ENCODE data around the gene ARMH1. TPM values are rescaled to one million over a fixed set of nuclear protein-coding genes. Genes with fewer than 3 reads are reported as not detected.
A peak's percentile ranks its signal among the peaks of the same experiment; 100 is the strongest.

The ARMH1 gene
- total RNA-seq, 1 experiment from 2014 or later, result 0.65 TPM

- Mint-ChIP-seq H3K27me3 (ENCODE audit: insufficient read depth, unreplicated experiment) (no peaks in the 10 kb centered on the region), H3K9me3 (ENCODE audit: unreplicated experiment) (no peaks in the 10 kb centered on the region), H3K27ac (ENCODE audit: low read depth, unreplicated experiment) (no peak overlapping the region), H3K36me3 (ENCODE audit: insufficient read depth, unreplicated experiment) (peaks cover 12% of the 10 kb centered on the region), H3K4me1 (ENCODE audit: insufficient read depth, unreplicated experiment) (peaks cover 25% of the 10 kb centered on the region), H3K4me3 (ENCODE audit: unreplicated experiment) (no peak overlapping the region)
- CTCF ChIA-PET, result interaction anchor here (0.5 to 7.7 kb wide), 6 partner anchors 9 to 501 kb away, joined by 3 to 75 read pairs (median 4); partner anchors contain the start of gene RNU5D-1
- POLR2A ChIA-PET, result interaction anchor here (1.0 to 6.8 kb wide), 4 partner anchors 13 to 268 kb away, joined by 3 to 182 read pairs (median 6); partner anchors contain the start of genes ARMH1, EIF2B3, RNU5D-1 and RPS8
- no peak for DNase-seq (ENCODE audit: unreplicated experiment)
- BruUV-seq (replicated peaks), result no TSS peak
- intact Hi-C loops (cut with micrococcal nuclease), result no loop called here
- no peak for TF ChIP-seq CTCF (IDR thresholded peaks at IDR 0.05; ENCODE audit: unreplicated experiment)
Measured at GRCh38 chr1:44718091-44718490, 43.6 kb downstream of the ARMH1 start.

DNA sequence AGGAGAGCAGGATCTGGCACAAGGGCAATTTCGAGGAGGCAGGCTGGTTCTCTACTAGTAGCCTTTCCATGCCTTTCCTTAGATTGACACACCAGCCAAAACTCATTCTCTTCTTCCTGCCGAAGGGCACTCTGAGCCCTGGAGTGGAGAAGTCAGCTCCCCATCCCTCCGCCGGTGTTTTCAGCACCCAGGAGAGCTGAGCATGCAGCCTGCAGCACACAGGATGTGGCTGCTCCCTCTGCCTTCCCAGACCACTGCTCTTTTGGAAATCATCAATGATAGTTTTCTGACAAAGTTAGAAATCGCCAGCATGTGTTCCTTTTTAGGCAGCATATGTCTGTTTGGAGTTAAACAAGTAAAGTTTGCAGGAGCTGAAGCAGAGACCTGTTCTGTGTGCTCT, 44.8 kb downstream of the ARMH1 start:
- POLR2A ChIA-PET, result interaction anchor here (0.7 to 6.8 kb wide), 3 partner anchors 12 to 267 kb away, joined by 3 to 182 read pairs (median 3); partner anchors contain the start of genes EIF2B3 and RNU5D-1
- H3K27ac Mint-ChIP-seq (ENCODE audit: low read depth, unreplicated experiment), result no peak overlapping the region
- no peak for TF ChIP-seq CTCF (IDR thresholded peaks at IDR 0.05; ENCODE audit: unreplicated experiment)
- no peaks in the 10 kb centered on the region for H3K27me3 Mint-ChIP-seq (ENCODE audit: insufficient read depth, unreplicated experiment)
- no TSS peak for BruUV-seq (replicated peaks)
- no peak overlapping the region for H3K4me3 Mint-ChIP-seq (ENCODE audit: unreplicated experiment)
- intact Hi-C loops (cut with micrococcal nuclease), result no loop called here
- DNase-seq (ENCODE audit: unreplicated experiment), result no peak
- peaks cover 12% of the 10 kb centered on the region for H3K36me3 Mint-ChIP-seq (ENCODE audit: insufficient read depth, unreplicated experiment)
- H3K4me1 Mint-ChIP-seq (ENCODE audit: insufficient read depth, unreplicated experiment), result peaks cover 27% of the 10 kb centered on the region
- CTCF ChIA-PET, result interaction anchor here (7.7 kb wide), 1 partner anchor 10 kb away, joined by 75 read pairs; the partner anchor contains the start of gene RNU5D-1
- no peaks in the 10 kb centered on the region for H3K9me3 Mint-ChIP-seq (ENCODE audit: unreplicated experiment)

DNA sequence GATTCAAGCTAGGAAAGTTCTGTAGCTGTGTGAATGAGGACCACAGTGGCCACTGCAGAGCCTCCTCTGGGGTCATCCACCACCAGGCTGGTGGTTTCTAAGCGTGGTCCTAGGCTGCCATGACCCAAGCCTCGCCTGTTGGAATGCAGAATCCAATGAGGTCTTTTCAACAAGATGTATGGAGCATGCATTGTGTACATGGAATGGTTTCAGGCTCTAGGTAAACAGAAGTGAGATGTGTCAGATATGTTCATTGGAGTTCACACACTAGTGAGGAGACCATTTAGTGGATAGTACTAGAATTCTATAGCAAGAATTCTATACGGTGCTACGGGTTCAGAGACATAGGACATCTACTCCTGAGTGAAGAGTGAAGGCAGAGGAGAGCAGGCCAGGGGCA, 45.8 kb downstream of the ARMH1 start:
- Mint-ChIP-seq H3K4me1 (ENCODE audit: insufficient read depth, unreplicated experiment) (peaks cover 27% of the 10 kb centered on the region), H3K27me3 (ENCODE audit: insufficient read depth, unreplicated experiment) (no peaks in the 10 kb centered on the region), H3K36me3 (ENCODE audit: insufficient read depth, unreplicated experiment) (peaks cover 12% of the 10 kb centered on the region), H3K27ac (ENCODE audit: low read depth, unreplicated experiment) (peak overlapping the region; percentile 98), H3K4me3 (ENCODE audit: unreplicated experiment) (peak overlapping the region; percentile 15), H3K9me3 (ENCODE audit: unreplicated experiment) (no peaks in the 10 kb centered on the region)
- CTCF ChIA-PET, result interaction anchor here (0.5 to 7.7 kb wide), 2 partner anchors 9 to 298 kb away, joined by 3 to 75 read pairs; partner anchors contain the start of gene RNU5D-1
- BruUV-seq (replicated peaks), result no TSS peak
- no peak for TF ChIP-seq CTCF (IDR thresholded peaks at IDR 0.05; ENCODE audit: unreplicated experiment)
- no peak for DNase-seq (ENCODE audit: unreplicated experiment)
- POLR2A ChIA-PET, result interaction anchor here (0.7 to 6.8 kb wide), 2 partner anchors 11 to 54 kb away, joined by 3 to 182 read pairs; partner anchors contain the start of gene RNU5D-1
- intact Hi-C loops (cut with micrococcal nuclease), result no loop called here

DNA sequence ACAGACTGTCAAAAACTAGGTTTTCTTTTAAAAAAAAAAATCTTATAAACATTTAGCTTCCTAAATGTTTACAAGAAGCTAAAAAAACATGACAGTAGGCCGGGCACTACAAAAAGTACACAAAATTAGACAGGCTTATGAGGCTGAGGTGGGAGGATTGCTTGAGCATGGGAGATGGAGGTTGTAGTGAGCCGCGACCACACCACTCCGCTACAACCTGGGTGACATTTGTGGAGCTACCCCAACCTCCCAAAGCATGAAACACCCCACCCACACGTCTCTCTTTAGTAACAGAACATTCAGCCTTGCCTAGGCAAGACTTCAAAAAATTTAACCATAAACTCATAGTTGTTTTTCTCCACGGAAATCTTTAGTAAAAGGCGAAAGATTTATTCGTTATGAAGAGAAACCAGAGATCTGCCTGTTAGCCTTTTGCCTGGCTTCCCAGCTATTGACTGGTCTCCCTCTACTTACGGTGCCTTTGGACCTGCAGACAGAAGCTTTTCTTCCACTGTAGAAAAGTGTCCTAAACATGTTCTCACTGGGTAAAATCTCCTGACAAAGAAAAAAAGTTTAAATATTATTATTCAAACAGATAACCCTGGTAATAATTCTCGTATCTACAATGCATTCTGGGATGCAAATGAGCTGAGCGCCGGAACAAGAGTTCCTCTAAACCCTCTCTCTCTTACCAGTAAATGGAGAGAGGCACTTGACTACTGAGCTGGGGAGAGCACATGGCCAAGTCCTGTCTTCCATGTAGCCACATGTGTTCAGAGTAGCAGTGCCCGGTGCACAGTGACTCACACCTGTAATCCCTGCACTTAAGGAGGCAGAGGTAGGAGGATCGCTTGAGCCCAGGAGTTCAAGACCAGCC, 47.2 kb downstream of the ARMH1 start:
- intact Hi-C loops (cut with micrococcal nuclease), result loop anchor here (1.0 kb wide), 1 partner anchor 9 kb away; no protein-coding TSS in a partner anchor
- Mint-ChIP-seq H3K27me3 (ENCODE audit: insufficient read depth, unreplicated experiment) (no peaks in the 10 kb centered on the region), H3K4me1 (ENCODE audit: insufficient read depth, unreplicated experiment) (peaks cover 23% of the 10 kb centered on the region), H3K36me3 (ENCODE audit: insufficient read depth, unreplicated experiment) (peaks cover 12% of the 10 kb centered on the region), H3K27ac (ENCODE audit: low read depth, unreplicated experiment) (peak overlapping the region; percentile 98), H3K9me3 (ENCODE audit: unreplicated experiment) (no peaks in the 10 kb centered on the region), H3K4me3 (ENCODE audit: unreplicated experiment) (peak overlapping the region; percentile 39)
- POLR2A ChIA-PET, result interaction anchor here (0.6 to 6.8 kb wide), 34 partner anchors 9 to 964 kb away, joined by 3 to 182 read pairs (median 4); partner anchors contain the start of genes ARMH1, BTBD19, DYNLT4 and HECTD3
- TF ChIP-seq CTCF (IDR thresholded peaks at IDR 0.05; ENCODE audit: unreplicated experiment), result no peak
- peak; percentile 98 for DNase-seq (ENCODE audit: unreplicated experiment)
- CTCF ChIA-PET, result interaction anchor here (0.6 to 7.7 kb wide), 9 partner anchors 7 to 625 kb away, joined by 3 to 75 read pairs (median 4); partner anchors contain the start of gene RNU5D-1
- TSS peak; percentile 98 for BruUV-seq (replicated peaks)

All from MCF 10A (cell line).